ENCODE measurements around the gene ZYX.
"Not testable (repeated sequence)": the region's sequence is repeated elsewhere in the genome, so short reads cannot be mapped to it uniquely, and the experiment has no call there.

ZYX gene

DNA sequence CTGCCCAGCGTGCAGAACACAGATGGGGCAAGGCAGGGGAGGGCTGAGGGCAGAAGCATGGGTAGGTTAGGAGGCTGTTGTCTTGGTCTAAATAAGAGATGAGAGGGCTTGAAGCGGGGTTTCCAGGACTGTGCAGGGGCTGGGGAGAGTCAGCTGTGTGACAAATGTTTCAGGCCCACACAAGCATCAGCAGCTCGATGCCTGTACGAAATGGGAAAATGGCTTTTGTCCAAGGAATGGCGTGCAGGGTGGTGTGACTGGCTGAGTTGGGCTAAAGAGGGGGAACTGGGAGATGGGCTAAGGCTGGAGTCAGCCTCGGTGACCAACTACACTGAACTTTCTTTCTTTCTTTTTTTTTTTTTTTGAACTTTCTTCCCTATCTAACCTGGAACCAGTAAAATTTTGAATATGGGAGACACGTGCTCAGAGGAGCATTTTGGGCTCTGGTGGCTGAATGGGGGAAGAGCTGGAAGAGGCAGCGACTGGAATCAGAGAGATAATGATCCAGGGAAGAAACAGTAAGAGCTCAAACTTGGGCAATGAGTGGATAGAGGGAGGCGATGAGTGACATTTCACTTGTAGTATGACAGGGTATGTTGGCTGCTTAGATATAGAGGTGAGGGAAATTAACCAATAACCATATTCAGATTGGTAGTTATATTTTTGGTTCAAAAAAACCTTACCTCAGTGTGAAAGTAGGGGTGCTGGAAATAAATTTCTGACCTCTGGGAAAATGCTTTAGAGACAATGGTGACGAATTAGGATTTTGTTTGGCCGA is 37.7 kb downstream of the ZYX start:
- Histone ChIP-seq H3K27ac (replicated peaks) (no peak overlapping the region), H3K27me3 (ENCODE audit: insufficient read depth, poor library complexity, severe bottlenecking) (no peaks in the 10 kb centered on the region), H3K4me3 (replicated peaks; ENCODE audit: insufficient read depth, low read length) (no peak overlapping the region)
- TF ChIP-seq CTCF (IDR thresholded peaks at IDR 0.05; ENCODE audit: insufficient read depth, low read length), result no peak
- no peak for TF ChIP-seq POLR2AphosphoS5 (IDR thresholded peaks at IDR 0.05; ENCODE audit: low read depth)
- no peak for DNase-seq (ENCODE audit: low read depth in 1 of 2, low spot score in 1 of 2)

DNA sequence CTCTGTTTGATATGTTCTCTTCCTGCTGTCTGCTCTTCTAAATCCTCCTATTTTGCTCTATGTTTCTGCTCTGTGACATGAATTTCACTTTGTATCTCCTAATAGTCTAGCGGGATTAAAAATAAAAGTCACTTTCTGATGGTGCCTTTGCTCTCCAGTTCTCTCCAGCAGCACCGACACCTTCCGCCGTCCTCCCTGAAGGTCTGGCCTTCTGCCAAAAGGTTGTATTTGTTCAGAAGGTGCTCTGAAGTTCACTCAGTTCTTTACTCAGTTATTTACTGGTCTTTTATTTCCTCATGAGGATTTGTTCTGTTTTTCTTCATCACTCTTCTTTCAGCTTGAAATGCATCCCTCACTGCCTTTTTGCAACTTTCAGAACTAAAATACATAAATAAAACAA is 38.7 kb downstream of the ZYX start:
- no peaks in the 10 kb centered on the region for H3K27me3 ChIP-seq (ENCODE audit: insufficient read depth, poor library complexity, severe bottlenecking)
- no peak for TF ChIP-seq POLR2AphosphoS5 (IDR thresholded peaks at IDR 0.05; ENCODE audit: low read depth)
- TF ChIP-seq, protein P1, sequence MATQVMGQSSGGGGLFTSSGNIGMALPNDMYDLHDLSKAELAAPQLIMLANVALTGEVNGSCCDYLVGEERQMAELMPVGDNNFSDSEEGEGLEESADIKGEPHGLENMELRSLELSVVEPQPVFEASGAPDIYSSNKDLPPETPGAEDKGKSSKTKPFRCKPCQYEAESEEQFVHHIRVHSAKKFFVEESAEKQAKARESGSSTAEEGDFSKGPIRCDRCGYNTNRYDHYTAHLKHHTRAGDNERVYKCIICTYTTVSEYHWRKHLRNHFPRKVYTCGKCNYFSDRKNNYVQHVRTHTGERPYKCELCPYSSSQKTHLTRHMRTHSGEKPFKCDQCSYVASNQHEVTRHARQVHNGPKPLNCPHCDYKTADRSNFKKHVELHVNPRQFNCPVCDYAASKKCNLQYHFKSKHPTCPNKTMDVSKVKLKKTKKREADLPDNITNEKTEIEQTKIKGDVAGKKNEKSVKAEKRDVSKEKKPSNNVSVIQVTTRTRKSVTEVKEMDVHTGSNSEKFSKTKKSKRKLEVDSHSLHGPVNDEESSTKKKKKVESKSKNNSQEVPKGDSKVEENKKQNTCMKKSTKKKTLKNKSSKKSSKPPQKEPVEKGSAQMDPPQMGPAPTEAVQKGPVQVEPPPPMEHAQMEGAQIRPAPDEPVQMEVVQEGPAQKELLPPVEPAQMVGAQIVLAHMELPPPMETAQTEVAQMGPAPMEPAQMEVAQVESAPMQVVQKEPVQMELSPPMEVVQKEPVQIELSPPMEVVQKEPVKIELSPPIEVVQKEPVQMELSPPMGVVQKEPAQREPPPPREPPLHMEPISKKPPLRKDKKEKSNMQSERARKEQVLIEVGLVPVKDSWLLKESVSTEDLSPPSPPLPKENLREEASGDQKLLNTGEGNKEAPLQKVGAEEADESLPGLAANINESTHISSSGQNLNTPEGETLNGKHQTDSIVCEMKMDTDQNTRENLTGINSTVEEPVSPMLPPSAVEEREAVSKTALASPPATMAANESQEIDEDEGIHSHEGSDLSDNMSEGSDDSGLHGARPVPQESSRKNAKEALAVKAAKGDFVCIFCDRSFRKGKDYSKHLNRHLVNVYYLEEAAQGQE (IDR thresholded peaks at IDR 0.05; ENCODE audit: insufficient replicate concordance, low read depth), result no peak
- no peak for TF ChIP-seq GABPA (IDR thresholded peaks at IDR 0.05; ENCODE audit: low read depth)
- TF ChIP-seq CTCF (IDR thresholded peaks at IDR 0.05; ENCODE audit: insufficient read depth, low read length), result no peak
- TF ChIP-seq SPI1 (IDR thresholded peaks at IDR 0.05; ENCODE audit: borderline replicate concordance, low read depth), result no peak
- H3K4me3 ChIP-seq (replicated peaks; ENCODE audit: insufficient read depth, low read length), result no peak overlapping the region
- no peak for DNase-seq (ENCODE audit: low read depth in 1 of 2, low spot score in 1 of 2)
- no peak overlapping the region for H3K27ac ChIP-seq (replicated peaks)

- H3K27ac ChIP-seq (replicated peaks); DNase-seq (ENCODE audit: low read depth in 1 of 2, low spot score in 1 of 2); H3K27me3 ChIP-seq (ENCODE audit: insufficient read depth, poor library complexity, severe bottlenecking); H3K4me3 ChIP-seq (replicated peaks; ENCODE audit: insufficient read depth, low read length): not testable (repeated sequence)
Observed at GRCh38 chr7:143420624-143421023, 39.5 kb downstream of the ZYX start.

DNA sequence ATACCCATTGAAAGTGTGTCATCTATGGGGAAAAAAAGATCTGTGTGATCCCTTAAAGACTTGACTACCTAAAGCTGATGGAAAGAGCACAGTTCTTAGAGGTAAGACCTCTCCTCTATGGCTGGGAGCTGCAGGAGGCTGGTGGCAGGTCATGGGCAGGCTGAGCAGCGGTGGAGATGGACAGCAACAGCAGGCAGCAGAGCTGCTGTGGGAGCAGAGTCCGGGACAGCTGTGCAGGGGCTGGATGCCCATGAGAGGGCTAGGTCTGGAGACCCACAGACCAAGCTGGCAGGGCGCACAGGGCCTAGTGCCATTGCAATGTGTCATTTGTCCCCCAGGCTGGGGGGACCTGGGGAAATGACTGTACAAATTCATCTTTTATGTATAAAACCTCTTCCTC is 40.9 kb downstream of the ZYX start:
- Histone ChIP-seq H3K27me3 (ENCODE audit: insufficient read depth, poor library complexity, severe bottlenecking) (no peaks in the 10 kb centered on the region), H3K27ac (replicated peaks) (no peak overlapping the region), H3K4me3 (replicated peaks; ENCODE audit: insufficient read depth, low read length) (no peak overlapping the region)
- TF ChIP-seq SPI1 (IDR thresholded peaks at IDR 0.05; ENCODE audit: borderline replicate concordance, low read depth), result no peak
- no peak for TF ChIP-seq CTCF (IDR thresholded peaks at IDR 0.05; ENCODE audit: insufficient read depth, low read length)
- no peak for DNase-seq (ENCODE audit: low read depth in 1 of 2, low spot score in 1 of 2)

- H3K4me3 ChIP-seq (replicated peaks; ENCODE audit: insufficient read depth, low read length); H3K27me3 ChIP-seq (ENCODE audit: insufficient read depth, poor library complexity, severe bottlenecking); DNase-seq (ENCODE audit: low read depth in 1 of 2, low spot score in 1 of 2); H3K27ac ChIP-seq (replicated peaks): not testable (repeated sequence)
Observed at GRCh38 chr7:143424476-143424875, 43.3 kb downstream of the ZYX start.
